ENCODE results near the gene SULT4A1.
"Not testable (repeated sequence)": the region's sequence is repeated elsewhere in the genome, so short reads cannot be mapped to it uniquely, and the experiment has no call there.

GRCh38 chr22:43904412-43904811 lies 42.1 kb upstream of the SULT4A1 start:
- TF ChIP-seq CTCF (IDR thresholded peaks at IDR 0.05), result peak in 1 of 3 experiments; percentile 37
- TF ChIP-seq POLR2A (IDR thresholded peaks at IDR 0.05; ENCODE audit: low read depth), result not testable (repeated sequence)
